ENCODE data around the gene LCN10. TPM values are rescaled to one million over a fixed set of nuclear protein-coding genes. Genes with fewer than 3 reads are reported as not detected.
A peak's percentile ranks its signal among the peaks of the same experiment; 100 is the strongest.
"Not testable (repeated sequence)": the region's sequence is repeated elsewhere in the genome, so short reads cannot be mapped to it uniquely, and the experiment has no call there.

LCN10 gene
- total and polyA plus RNA-seq, 3 experiments from 2014 or later: 0.22 to 1.2 (median 1.1) TPM

DNA sequence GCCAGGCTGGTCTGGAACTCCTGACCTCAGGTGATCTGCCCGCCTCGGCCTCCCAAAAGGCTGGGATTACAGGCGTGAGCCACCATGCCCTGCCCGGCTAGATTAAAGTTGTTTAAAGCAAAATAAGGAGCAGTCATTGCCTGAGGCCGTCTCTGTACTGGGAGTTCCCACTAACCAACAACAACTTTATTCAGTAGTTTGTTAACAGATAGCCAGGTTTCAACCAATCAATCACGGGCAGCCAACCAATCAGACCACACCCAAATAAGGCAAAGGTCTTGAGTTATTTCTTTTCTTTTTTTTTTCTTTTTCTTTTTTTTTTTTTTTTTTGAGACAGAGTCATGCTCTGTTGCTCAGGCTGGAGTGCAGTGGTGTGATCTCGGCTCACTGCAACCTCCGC, 38.0 kb downstream of the LCN10 start:
- DNase-seq; H3K27ac Mint-ChIP-seq; CTCF ChIA-PET; H3K27me3 ChIP-seq (ENCODE audit: insufficient read depth, low read length, poor library complexity, severe bottlenecking); H3K27ac ChIP-seq (ENCODE audit: low read depth, low read length); H3K4me3 ChIP-seq (ENCODE audit: low read length); H3K4me3 Mint-ChIP-seq; POLR2A ChIA-PET; H3K9me3 ChIP-seq (ENCODE audit: low read length); H3K36me3 ChIP-seq (ENCODE audit: insufficient read depth, low read length); H3K36me3 Mint-ChIP-seq; H3K9me3 Mint-ChIP-seq: not testable (repeated sequence)
- Mint-ChIP-seq H3K4me1 (peaks cover 8 to 17% (median 16%) of the 10 kb centered on the region in 3 donors), H3K27me3 (peaks cover 6 to 19% of the 10 kb centered on the region in 2 donors)
- H3K4me1 ChIP-seq (ENCODE audit: insufficient read depth, low read length): peaks cover 14% of the 10 kb centered on the region

DNA sequence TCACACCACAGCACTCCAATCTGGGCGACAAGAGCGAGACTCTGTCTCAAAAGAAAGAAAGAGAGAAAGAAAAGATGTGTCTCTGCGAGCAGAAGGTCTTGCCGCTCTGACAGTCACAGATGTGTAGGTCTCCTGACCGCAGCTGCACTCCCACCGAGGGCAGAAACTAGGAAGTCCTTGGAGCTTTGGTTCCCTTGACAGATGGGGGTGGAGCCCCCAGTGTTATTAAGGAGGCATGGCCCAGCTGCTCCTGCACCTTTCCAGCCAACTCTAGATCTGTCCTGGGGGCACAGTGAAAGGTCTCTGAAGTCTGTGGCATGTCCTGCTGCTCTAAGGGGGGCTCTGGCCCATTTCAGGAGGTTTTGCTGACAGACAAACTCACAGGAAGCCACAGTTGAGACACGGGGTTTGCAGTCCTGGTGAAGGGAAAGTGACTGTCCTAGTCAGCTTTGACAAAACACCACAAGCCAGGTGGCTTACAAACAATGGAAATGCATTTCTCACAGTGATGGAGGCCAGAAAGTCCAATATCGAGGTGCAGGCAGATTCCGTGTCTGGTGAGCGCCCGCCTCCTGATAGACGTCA, 39.4 kb downstream of the LCN10 start:
- H3K9me3 Mint-ChIP-seq: no peaks in the 10 kb centered on the region
- H3K4me1 ChIP-seq (ENCODE audit: insufficient read depth, low read length): peaks cover 14% of the 10 kb centered on the region
- peaks cover 10 to 12% of the 10 kb centered on the region in 2 donors for H3K27me3 Mint-ChIP-seq
- H3K27ac ChIP-seq (ENCODE audit: low read depth, low read length): no peak overlapping the region
- H3K27ac Mint-ChIP-seq: peak overlapping the region in 1 of 8 donors; percentile 57
- H3K36me3 Mint-ChIP-seq: no peaks in the 10 kb centered on the region
- H3K4me1 Mint-ChIP-seq: peaks cover 9 to 17% (median 16%) of the 10 kb centered on the region in 3 donors
- H3K27me3 ChIP-seq (ENCODE audit: insufficient read depth, low read length, poor library complexity, severe bottlenecking): no peaks in the 10 kb centered on the region
- no peaks in the 10 kb centered on the region for H3K36me3 ChIP-seq (ENCODE audit: insufficient read depth, low read length)
- no peaks in the 10 kb centered on the region for H3K9me3 ChIP-seq (ENCODE audit: low read length)
- no peak overlapping the region for H3K4me3 ChIP-seq (ENCODE audit: low read length)
- ChIA-PET CTCF (no interaction called here), POLR2A (no interaction called here)
- DNase-seq: no peak
- H3K4me3 Mint-ChIP-seq: no peak overlapping the region

DNA sequence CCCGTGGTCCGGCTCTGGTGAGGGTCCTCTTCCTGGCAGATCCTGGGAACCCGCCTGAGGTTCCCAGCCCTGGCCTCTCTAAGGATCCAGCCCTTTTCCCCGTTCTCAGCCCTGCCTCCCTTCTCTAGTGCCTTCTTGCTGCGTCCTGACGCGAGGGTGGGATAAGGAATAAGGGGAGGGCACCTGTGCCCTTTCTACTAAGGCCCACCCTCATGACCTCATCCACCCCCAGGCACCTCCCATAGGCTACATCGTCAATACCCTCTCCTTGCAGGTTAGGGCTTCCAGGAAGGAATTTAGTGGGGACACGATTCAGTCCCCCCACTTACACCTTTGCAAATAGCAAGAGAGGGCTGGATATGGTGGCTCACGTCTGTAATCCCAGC, 41.1 kb downstream of the LCN10 start:
- no peak overlapping the region for H3K4me3 ChIP-seq (ENCODE audit: low read length)
- H3K27ac ChIP-seq (ENCODE audit: low read depth, low read length): no peak overlapping the region
- H3K9me3 Mint-ChIP-seq: no peaks in the 10 kb centered on the region
- peaks cover 10 to 15% of the 10 kb centered on the region in 2 donors for H3K27me3 Mint-ChIP-seq
- H3K9me3 ChIP-seq (ENCODE audit: low read length): no peaks in the 10 kb centered on the region
- H3K27ac Mint-ChIP-seq: peak overlapping the region in 7 of 8 donors; percentile 90 to 95 (median 93)
- peaks cover 14% of the 10 kb centered on the region for H3K4me1 ChIP-seq (ENCODE audit: insufficient read depth, low read length)
- no peaks in the 10 kb centered on the region for H3K27me3 ChIP-seq (ENCODE audit: insufficient read depth, low read length, poor library complexity, severe bottlenecking)
- peak overlapping the region; percentile 80 to 90 (median 86) for H3K4me3 Mint-ChIP-seq
- ChIA-PET CTCF (interaction anchor here (1.2 to 1.3 kb wide), 3 partner anchors 11 to 389 kb away, joined by 3 to 4 read pairs (median 4); no protein-coding TSS in a partner anchor), POLR2A (interaction anchor here (1.1 kb wide), 1 partner anchor 25 kb away, joined by 4 read pairs; no protein-coding TSS in a partner anchor)
- DNase-seq: no peak
- H3K4me1 Mint-ChIP-seq: peaks cover 9 to 17% (median 16%) of the 10 kb centered on the region in 3 donors
- no peaks in the 10 kb centered on the region for H3K36me3 Mint-ChIP-seq
- no peaks in the 10 kb centered on the region for H3K36me3 ChIP-seq (ENCODE audit: insufficient read depth, low read length)

DNA sequence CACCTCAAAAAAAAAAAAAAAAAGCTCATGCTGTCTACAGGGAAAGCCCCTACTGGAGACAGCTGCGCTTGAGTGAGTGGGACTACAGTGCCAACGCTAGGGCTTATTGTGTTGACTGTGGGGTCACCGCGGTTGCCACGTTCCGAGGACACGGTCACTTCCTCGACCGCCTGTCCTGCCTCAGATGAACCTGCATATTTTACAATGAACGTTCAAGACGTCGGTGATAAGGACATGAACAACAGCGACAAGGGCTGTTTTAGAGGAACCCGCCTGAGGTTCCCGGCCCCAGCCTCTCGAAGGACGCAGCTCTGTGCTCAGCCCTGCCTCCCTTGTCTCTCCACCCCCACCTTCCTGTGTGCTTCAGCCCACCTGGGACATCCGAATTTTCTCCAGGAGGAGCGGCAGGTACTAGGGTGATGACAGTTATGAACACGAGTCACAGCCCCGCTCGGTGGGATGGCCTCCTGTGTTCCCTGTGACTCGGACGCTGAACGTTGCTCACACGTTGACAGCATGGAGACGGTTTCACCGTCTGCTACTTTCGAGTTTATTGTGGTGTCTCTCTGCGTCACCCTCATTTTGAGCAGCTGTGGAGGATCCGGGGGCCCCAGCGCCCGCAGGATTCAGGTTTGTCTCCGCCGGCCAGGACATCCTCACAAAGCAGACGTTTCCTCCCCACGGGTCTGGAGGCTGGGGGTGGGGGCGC, 41.6 kb downstream of the LCN10 start:
- H3K4me1 ChIP-seq (ENCODE audit: insufficient read depth, low read length): peaks cover 14% of the 10 kb centered on the region
- Mint-ChIP-seq H3K27ac (peak overlapping the region in 7 of 8 donors; percentile 90 to 95 (median 93)), H3K4me1 (peaks cover 9 to 17% (median 16%) of the 10 kb centered on the region in 3 donors), H3K9me3 (no peaks in the 10 kb centered on the region), H3K27me3 (peaks cover 10 to 15% of the 10 kb centered on the region in 2 donors), H3K36me3 (no peaks in the 10 kb centered on the region), H3K4me3 (peak overlapping the region; percentile 80 to 90 (median 86))
- no peaks in the 10 kb centered on the region for H3K36me3 ChIP-seq (ENCODE audit: insufficient read depth, low read length)
- ChIA-PET CTCF (interaction anchor here (1.0 to 1.3 kb wide), 4 partner anchors 11 to 388 kb away, joined by 3 to 4 read pairs (median 4); no protein-coding TSS in a partner anchor), POLR2A (interaction anchor here (0.6 to 1.1 kb wide), 5 partner anchors 11 to 27 kb away, joined by 3 to 5 read pairs (median 4); no protein-coding TSS in a partner anchor)
- H3K4me3 ChIP-seq (ENCODE audit: low read length): peak overlapping the region; percentile 52
- peak; percentile 18 to 69 (median 60) for DNase-seq
- H3K27me3 ChIP-seq (ENCODE audit: insufficient read depth, low read length, poor library complexity, severe bottlenecking): no peaks in the 10 kb centered on the region
- no peaks in the 10 kb centered on the region for H3K9me3 ChIP-seq (ENCODE audit: low read length)
- peak overlapping the region; percentile 59 for H3K27ac ChIP-seq (ENCODE audit: low read depth, low read length)

DNA sequence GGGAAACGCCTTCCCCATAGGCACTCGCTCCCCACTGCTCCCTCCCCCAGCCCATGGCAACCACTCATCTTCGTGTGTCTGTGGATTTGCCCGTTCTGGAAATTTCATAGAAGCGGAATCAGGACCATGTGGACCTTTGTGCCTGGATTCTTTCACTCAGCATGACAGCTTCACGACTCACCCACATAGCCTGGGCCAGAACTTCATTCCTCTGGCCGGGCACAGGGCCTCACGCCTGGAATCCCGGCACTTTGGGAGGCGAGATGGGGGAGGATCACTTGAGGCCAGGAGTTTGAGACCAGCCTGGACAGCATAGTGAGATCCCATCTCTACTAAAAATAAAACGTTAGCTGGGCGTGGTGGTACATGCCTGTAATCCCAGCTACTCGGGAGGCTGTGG, 42.4 kb downstream of the LCN10 start:
- Mint-ChIP-seq H3K27ac (peak overlapping the region in 4 of 8 donors; percentile 17 to 93 (median 78)), H3K36me3 (no peaks in the 10 kb centered on the region), H3K9me3 (no peaks in the 10 kb centered on the region), H3K4me1 (peaks cover 9 to 17% (median 16%) of the 10 kb centered on the region in 3 donors), H3K27me3 (peaks cover 8 to 14% of the 10 kb centered on the region in 2 donors), H3K4me3 (peak overlapping the region in 2 of 7 donors; percentile 6 to 85)
- H3K36me3 ChIP-seq (ENCODE audit: insufficient read depth, low read length): no peaks in the 10 kb centered on the region
- no peaks in the 10 kb centered on the region for H3K9me3 ChIP-seq (ENCODE audit: low read length)
- H3K4me1 ChIP-seq (ENCODE audit: insufficient read depth, low read length): peaks cover 14% of the 10 kb centered on the region
- DNase-seq: no peak
- H3K4me3 ChIP-seq (ENCODE audit: low read length): no peak overlapping the region
- ChIA-PET POLR2A (interaction anchor here (0.7 kb wide), 2 partner anchors 10 to 18 kb away, joined by 3 to 4 read pairs; no protein-coding TSS in a partner anchor), CTCF (interaction anchor here (1.0 to 1.3 kb wide), 3 partner anchors 10 to 387 kb away, joined by 3 to 4 read pairs (median 3); no protein-coding TSS in a partner anchor)
- no peak overlapping the region for H3K27ac ChIP-seq (ENCODE audit: low read depth, low read length)
- no peaks in the 10 kb centered on the region for H3K27me3 ChIP-seq (ENCODE audit: insufficient read depth, low read length, poor library complexity, severe bottlenecking)

DNA sequence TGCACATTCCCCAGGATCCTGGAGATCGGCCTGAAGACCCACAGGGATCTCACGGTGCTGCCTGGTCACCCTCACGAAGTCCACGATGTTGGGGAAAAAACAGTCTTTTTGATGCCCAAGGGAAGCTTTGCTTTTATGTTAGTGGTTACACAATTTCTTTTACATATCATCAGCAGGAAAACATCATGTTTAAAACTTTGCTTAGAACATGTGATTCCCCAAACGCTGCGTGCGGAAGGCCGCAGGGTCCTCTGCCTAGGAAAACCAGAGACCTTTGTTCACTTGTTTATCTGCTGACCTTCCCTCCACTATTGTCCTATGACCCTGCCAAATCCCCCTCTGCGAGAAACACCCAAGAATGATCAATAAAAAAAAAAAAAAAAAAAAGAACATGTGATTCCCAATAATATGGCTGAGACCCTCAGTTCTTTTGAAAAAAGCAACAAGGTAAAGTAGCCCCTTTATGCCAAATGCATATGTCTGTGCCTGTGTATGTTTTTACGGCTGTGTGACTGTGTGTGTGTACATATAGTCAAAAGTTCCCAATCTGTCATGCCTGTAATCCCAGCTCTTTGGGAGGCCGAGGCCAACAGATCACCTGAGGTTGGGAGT, 44.0 kb downstream of the LCN10 start:
- H3K27ac Mint-ChIP-seq: no peak overlapping the region

DNA sequence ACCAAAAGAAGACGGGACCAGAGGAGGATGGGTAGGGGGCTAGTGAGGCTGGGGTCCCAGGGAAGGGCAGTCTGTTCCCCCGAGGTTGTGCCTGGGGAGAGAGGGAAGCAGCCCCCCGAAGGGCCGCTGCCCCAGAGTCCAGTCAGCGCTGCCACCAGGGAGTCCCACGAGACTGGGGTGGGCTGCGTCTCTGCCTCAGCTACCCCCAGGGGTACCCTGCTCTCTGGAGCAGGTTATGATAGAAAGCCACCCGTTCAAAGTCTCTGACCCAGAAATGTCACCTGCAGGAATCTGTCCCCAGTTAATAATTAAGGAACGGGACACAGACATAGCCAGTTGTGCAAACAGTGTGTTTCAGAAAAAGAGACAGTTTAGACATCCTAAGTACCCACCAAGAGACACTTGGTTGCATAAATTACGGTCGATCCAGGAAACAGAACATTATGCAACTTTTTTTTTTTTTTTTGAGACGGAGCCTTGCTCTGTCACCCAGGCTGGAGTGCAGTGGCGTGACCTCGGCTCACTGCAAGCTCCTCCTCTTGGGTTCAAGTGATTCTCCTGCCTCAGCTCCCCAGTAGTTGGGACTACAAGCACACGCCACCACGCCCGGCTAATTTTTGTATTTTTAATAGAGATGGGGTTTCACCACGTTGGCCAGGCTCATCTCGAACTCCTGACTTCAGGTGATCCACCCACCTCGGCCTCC, 44.8 kb downstream of the LCN10 start:
- Mint-ChIP-seq H3K4me1 (peaks cover 9 to 17% (median 16%) of the 10 kb centered on the region in 3 donors), H3K36me3 (no peaks in the 10 kb centered on the region), H3K27me3 (peaks cover 12 to 14% of the 10 kb centered on the region in 2 donors), H3K9me3 (no peaks in the 10 kb centered on the region), H3K27ac (no peak overlapping the region), H3K4me3 (no peak overlapping the region)
- Histone ChIP-seq H3K9me3 (ENCODE audit: low read length) (no peaks in the 10 kb centered on the region), H3K4me3 (ENCODE audit: low read length) (no peak overlapping the region), H3K36me3 (ENCODE audit: insufficient read depth, low read length) (no peaks in the 10 kb centered on the region), H3K4me1 (ENCODE audit: insufficient read depth, low read length) (peaks cover 14% of the 10 kb centered on the region), H3K27me3 (ENCODE audit: insufficient read depth, low read length, poor library complexity, severe bottlenecking) (no peaks in the 10 kb centered on the region), H3K27ac (ENCODE audit: low read depth, low read length) (no peak overlapping the region)
- ChIA-PET CTCF (interaction anchor here (1.3 kb wide), 1 partner anchor 29 kb away, joined by 3 read pairs; no protein-coding TSS in a partner anchor), POLR2A (no interaction called here)
- no peak for DNase-seq

More for the DNA sequence above, 44.0 kb downstream of the LCN10 start:
- peaks cover 9 to 17% (median 16%) of the 10 kb centered on the region in 3 donors for H3K4me1 Mint-ChIP-seq
- Histone ChIP-seq H3K4me1 (ENCODE audit: insufficient read depth, low read length) (peaks cover 14% of the 10 kb centered on the region), H3K36me3 (ENCODE audit: insufficient read depth, low read length) (no peaks in the 10 kb centered on the region), H3K9me3 (ENCODE audit: low read length) (no peaks in the 10 kb centered on the region), H3K4me3 (ENCODE audit: low read length) (no peak overlapping the region), H3K27me3 (ENCODE audit: insufficient read depth, low read length, poor library complexity, severe bottlenecking) (no peaks in the 10 kb centered on the region), H3K27ac (ENCODE audit: low read depth, low read length) (no peak overlapping the region)
- H3K36me3 Mint-ChIP-seq: no peaks in the 10 kb centered on the region
- ChIA-PET CTCF (no interaction called here), POLR2A (interaction anchor here (0.6 kb wide), 1 partner anchor 38 kb away, joined by 3 read pairs; no protein-coding TSS in a partner anchor)
- no peaks in the 10 kb centered on the region for H3K9me3 Mint-ChIP-seq
- peaks cover 7 to 14% of the 10 kb centered on the region in 2 donors for H3K27me3 Mint-ChIP-seq
- DNase-seq: no peak
- peak overlapping the region in 1 of 7 donors; percentile 29 for H3K4me3 Mint-ChIP-seq
